GM19397 (cell line): ENCODE data around the gene KCTD2.
"Not testable (repeated sequence)": the region's sequence is repeated elsewhere in the genome, so short reads cannot be mapped to it uniquely, and the experiment has no call there.

Experiments used
- ATAC-seq: cut with Tn5 transposase; IDR thresholded peaks from one replicate; pipeline ENCODE4 v1.9.1; 2021; ENCODE audit warnings: mild to moderate bottlenecking, moderate library complexity; ENCODE audit not compliant: unreplicated experiment

KCTD2 gene, protein sequence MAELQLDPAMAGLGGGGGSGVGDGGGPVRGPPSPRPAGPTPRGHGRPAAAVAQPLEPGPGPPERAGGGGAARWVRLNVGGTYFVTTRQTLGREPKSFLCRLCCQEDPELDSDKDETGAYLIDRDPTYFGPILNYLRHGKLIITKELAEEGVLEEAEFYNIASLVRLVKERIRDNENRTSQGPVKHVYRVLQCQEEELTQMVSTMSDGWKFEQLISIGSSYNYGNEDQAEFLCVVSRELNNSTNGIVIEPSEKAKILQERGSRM

DNA sequence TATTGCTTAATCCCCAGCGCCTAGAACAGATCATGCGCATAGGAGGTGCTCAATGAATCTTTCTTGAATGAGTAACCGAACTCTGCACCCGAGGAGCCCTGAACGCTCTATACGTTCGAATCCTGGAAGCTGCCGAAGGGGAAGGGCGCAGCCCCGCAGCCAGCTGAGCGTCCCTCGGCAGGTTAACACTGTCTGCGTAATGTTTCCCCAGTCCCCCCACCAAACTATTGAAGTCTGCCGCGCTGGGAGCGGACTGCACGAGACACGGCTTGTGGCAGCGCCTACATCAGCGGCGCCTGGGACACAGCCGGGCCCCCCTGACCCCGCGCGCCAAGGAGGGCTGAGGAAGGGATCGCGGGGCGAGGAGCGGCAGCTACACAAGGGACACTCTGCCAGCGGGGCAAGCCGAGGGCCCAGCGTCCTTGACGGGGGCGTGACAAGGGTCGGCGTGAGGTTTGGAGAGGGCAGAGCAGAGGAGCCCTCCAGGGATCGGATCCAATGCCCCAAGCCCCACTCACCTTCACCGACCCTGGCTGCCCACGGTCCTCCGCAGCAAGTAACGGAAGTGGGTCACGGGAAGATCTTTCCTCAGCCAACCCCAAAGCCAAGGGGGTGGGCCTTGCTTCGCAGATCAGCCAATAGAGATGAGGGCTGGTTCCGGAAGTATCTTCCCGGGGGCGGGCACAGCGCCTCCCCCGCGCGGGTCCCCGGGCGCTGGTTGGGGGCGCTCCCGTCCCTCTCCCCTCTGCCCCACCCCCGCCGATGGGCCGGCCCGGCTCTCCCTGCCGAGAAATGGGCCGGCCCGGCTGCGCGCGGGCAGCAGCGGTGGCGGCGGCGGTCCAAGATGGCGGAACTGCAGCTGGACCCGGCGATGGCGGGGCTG, at the start of gene KCTD2, which contains the start of gene ATP5PD:
Gene KCTD2 (plus strand): TSS at position 819 of the 883 bp plus-strand sequence. CDS start 26 bp downstream, at position 845.
Gene ATP5PD (minus strand): TSS at position 563 of the 883 bp plus-strand sequence. CDS start 4,319 bp downstream, outside the sequence.
- ATAC-seq: peak; percentile 90

DNA sequence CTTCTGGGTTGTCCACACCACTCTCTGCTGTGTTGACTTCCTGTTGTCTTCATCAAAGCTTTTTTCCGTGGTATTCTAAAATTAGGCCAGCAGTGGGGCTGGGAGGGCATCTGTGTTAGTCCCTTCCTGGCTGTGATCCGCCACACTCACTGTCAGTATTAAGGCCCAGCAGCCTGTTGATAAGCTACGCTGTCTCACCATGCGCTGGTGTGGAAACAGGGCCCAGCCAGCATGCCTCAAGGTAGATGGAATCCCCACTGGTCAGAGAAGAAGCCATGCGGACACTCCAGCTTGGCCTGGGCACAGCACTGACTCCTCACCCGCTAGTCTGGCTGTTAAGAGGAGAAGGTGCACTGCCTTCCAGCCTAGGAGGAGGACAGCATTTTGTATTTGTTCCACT, 48.2 kb upstream of the KCTD2 start:
- ATAC-seq: no peak

DNA sequence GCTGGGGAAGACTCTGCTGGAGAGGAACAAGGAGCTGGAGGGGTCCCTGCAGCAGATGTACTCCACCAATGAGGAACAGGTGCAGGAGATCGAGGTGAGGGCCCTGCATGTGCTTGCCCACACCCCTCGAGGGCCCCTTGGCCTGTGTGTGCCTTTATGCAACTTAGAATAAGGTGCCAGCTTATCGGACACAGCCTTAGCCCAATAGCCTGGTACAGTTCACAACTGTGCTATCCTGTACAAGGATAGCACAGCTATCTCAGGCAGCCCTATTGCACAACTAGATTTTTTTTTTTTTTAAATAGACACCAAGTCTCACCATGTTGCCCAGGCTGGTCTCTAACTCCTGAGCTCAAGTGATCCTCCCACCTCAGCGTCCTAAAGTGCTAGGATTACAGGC, 47.5 kb upstream of the KCTD2 start:
- no peak for ATAC-seq

DNA sequence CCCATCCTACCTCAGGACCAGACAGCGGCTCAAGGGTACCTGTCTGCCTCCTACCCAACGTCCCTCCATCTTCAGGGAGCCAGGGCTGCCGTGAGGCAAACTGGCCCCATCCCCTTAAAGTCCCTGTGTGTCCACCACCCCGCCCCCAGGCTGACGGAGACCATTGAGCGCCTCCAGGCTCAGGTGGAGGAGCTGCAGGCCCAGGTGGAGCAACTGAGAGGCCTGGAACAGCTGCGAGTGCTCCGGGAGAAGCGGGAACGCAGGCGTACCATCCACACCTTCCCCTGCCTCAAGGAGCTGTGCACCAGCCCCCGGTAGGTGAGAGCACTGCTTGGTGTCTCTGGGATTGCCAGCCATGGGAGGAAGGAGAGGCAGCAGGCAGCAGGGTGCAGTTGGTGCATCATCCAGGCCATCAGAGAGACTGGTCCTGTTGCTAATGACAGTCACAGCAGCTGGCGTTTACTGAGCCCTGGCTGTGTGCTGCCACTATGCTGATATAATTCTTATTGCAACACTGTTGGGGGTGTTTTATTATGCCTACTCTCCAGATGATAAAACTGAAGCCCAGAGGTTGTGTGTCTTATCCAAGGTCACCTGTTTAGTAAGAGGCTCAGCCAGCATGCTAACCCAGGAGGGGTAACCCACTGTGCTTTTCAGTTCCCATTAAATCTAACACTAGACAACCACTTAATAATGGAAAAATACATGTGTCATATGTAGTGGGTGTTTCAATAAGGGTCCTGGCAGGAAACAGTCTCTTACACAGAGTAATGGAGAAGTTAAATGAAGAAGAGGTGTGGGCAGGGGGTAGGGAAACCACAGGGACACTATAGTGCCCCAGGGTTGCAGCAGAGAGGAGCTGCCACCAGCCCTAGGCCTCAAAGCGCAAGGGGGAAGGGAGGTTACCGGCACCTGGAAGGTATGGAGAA, 44.8 kb upstream of the KCTD2 start:
- no peak for ATAC-seq

DNA sequence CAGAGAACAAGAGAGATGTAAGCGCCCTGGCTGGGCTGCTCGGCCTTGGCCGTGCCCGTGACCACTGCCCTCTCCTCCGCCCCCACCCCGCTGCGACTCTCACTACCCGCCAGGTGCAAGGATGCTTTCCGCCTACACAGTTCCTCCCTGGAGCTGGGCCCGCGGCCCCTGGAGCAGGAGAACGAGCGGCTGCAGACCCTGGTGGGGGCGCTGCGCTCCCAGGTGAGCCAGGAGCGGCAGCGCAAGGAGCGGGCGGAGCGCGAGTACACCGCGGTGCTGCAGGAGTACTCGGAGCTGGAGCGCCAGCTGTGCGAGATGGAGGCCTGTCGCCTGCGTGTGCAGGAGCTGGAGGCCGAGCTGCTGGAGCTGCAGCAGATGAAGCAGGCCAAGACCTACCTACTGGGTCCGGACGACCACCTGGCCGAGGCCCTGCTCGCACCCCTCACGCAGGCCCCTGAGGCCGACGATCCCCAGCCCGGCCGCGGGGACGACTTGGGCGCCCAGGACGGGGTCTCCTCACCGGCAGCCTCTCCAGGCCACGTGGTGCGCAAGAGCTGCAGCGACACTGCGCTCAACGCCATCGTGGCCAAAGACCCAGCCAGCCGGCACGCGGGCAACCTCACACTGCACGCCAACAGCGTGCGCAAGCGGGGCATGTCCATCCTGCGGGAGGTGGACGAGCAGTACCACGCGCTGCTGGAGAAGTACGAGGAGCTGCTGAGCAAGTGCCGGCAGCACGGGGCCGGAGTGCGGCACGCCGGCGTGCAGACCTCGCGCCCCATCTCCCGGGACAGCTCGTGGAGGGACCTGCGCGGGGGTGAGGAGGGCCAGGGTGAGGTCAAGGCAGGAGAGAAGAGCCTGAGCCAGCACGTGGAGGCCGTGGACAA, 43.7 kb upstream of the KCTD2 start:
- no peak for ATAC-seq

DNA sequence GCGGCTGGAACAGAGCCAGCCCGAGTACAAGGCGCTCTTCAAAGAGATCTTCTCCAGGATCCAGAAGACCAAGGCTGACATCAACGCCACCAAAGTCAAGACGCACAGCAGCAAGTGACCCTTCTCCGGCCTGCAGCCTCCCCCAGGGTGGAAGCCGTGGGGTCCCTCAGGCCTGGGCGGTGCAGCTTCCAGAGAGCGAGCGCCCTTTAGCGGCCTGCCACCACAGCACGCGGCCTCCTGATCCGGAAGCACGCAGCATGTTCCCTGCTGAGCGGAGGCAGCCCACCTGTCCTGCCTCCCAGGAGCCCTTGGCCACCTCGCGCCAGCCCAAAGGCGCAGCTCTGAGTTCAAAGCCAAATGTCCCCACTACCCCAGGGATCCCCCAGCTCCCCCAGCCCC, 43.1 kb upstream of the KCTD2 start:
- ATAC-seq: no peak

DNA sequence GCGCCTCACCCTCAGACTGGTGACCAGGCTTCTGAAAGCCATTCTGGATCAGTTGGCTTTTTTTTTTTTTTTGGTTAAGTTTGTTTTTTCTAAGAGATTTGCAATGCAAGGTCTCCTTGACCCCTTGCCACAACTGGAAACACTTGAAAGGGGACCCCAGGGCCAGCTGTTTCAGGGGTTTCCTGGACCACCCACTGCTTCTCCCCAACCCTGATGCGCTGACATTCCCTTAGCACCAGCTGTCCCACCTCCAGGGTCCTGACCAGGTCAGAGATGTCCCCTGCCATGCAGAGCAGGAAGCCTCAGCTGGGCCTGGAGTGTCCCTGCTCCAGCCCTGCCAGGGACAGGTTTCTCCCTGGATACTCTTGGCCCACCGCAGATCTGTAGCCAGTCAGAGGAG, 42.7 kb upstream of the KCTD2 start:
- ATAC-seq: no peak

DNA sequence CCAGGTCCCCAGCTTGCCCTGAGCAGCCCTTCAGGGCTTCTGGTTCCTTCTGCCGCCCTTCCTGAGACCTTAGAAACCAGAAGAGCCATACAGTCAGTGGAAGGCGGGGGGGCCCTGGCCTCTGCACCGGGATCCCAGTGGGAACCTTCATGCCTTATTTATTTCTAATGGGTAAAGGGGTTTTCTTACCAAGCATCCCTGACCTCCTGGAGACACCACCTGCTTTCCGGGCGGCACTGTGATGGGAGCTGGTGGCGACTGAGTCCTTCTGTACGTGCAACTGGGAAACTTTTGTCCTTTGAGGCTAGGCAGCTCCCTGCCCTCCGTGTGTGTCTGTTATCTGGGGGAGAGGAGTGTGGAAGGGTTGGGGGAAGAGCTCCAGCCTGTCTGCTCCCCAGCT, 41.7 kb upstream of the KCTD2 start:
- no peak for ATAC-seq

DNA sequence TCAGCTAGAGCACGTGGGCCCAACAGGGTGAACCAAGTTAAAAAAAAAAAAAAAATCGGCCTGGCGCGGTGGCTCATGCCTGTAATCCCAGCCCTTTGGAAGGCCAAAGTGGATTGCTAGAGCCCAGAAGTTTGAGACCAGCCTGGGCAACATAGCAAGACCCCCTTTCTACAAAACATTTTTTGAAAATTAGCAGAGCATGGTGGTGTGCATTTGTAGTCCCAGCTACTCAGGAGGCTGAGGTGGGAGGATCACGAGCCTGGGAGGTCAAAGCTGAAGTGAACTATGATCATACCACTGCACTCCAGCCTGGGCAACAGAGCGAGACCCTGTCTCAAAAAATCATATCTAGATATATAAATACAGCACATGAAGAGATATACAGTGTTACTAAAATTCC, 40.9 kb upstream of the KCTD2 start:
- ATAC-seq: not testable (repeated sequence)

DNA sequence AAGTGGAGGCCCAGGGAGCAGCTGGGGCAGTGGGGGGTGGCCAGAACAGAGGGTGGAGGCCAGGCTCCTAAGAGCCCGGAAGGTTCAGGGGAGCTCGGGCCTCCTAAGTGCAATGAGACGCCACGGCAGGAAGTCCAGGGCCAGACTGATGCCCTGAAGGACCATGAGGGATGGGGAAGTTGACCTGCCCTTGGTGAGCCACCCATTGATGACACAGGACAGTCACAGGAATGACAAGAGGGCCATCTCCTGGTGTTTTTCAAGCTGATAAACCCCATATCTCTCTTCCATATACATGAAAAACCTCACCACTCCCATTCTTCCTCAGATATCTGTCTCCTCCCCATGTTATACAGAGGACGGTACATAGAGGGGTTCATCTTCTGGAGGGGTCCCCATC, 40.4 kb upstream of the KCTD2 start:
- ATAC-seq: no peak

DNA sequence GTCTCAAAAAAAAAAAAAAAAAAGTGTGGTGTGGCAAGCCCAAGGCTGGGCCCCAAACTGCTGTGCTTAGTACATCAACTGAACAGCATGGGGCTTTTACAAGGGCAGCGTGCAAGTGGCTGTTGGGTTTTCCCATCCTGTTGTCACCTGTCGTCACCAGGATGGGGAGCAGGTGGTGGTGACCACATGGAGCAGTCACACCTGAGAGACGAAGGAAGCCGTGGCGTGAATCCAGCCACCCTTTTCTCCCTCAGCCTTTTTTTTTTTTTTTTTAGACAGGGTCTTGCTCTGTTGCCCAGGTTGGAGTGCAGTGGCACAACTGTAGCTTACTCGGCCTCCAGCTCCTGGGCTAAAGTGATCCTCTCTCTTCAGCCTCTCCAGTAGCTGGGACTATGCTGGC, 38.7 kb upstream of the KCTD2 start:
- no peak for ATAC-seq

DNA sequence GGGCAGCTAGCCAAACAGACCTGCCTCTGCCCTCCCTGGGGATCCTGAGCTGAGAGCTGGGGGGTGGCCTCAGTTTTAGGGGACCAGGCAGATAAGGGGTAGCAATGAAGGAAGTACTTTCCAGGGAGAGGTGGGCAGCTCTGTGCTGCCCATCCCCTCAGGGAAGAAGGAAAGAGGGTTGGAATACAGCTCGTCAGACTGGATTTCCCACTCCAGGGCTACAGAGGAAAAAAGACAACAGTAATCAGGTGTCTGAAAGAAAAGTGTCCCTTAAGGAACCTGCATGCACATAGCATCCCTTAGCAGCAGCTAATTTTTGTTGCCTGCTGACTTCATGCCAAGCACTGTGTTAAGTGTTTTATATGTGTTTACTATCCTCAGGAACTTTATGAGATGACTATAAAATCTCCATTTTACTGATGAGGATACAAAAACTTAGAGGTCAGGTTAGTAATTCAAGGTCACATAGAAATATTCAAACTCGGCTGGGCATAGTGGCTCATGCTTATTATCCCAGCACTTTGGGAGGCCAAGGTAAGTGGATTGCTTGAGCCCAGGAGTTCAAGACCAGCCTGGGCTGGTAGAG, 37.8 kb upstream of the KCTD2 start:
- ATAC-seq: no peak

DNA sequence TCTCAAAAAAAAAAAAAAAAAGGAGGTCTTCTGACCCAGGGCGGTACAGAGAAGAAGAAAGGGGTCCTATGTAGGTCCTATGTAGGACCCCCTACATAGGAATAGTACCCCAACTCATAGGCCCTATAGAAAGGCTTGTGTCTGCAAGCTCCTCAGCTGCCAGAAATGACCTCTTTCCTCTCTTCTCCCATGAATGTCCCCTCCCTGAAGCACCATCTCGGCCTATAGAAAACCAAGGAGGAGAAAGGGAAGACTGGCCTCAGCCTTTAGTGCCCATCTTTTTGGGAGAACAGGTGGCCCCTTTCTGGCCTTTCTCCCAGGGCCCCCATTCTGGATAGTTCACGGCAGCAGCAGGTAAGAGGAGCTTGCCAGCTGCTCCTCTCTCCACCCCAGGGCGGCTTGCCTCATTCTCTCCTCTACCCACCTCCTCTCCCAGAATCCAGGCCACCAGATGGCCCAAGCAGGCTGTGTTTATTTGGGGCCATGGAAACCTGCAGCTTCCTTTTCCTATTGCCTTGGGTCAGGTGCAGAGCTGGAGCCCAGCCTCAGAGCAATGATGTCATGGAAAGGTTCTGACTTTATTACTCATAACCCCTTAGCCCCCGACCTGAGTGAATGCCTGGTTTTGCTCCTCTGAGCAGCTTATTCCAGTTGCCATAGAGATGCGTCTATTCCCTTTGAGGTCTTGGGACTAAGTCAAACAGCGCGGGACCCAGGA, 36.2 kb upstream of the KCTD2 start:
- no peak for ATAC-seq

DNA sequence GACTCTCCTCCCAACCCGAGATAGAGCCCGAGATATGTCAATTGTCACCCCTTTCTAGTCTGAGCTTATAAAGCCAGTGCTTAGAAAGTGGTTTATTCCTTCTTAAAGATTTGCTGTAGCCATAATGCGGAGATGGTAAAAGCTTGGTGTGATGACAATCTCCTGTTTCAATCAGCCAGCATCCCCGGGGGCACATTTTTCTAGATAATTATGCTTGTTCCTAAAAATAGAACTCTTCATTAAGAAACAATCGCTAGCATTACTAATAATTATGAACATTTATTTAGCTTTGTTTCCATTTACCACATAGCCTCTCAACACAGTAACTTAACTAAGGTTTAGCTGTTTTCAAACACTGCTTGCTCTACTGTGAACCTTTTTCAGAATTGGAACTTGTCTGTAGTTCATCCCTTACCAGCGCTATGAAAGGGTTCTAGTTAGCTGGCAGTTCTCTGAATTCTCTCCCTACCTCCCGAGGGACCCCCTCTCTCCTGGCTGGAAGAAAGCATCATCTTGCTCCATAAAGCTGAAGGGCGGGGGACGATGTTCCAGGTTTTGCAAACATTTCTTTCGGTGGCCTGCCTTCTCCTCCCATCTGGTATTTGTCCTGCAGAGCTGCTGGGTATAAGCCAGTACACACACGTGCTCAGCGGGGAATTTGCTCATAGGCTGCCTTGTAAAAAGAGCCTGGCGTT, 35.5 kb upstream of the KCTD2 start:
- ATAC-seq: no peak

DNA sequence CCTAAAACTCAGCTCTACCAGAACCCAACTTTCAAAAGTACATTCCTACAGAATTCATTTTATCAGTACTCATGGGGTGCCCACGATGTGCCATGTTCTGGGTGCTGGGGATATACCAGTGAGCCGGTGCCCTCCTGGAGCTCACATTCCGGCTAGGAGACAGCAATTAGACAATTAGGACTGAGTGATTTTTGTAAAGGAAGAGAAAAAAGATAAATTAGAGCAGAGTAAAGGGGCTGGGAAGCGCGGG, 35.0 kb upstream of the KCTD2 start:
- no peak for ATAC-seq

DNA sequence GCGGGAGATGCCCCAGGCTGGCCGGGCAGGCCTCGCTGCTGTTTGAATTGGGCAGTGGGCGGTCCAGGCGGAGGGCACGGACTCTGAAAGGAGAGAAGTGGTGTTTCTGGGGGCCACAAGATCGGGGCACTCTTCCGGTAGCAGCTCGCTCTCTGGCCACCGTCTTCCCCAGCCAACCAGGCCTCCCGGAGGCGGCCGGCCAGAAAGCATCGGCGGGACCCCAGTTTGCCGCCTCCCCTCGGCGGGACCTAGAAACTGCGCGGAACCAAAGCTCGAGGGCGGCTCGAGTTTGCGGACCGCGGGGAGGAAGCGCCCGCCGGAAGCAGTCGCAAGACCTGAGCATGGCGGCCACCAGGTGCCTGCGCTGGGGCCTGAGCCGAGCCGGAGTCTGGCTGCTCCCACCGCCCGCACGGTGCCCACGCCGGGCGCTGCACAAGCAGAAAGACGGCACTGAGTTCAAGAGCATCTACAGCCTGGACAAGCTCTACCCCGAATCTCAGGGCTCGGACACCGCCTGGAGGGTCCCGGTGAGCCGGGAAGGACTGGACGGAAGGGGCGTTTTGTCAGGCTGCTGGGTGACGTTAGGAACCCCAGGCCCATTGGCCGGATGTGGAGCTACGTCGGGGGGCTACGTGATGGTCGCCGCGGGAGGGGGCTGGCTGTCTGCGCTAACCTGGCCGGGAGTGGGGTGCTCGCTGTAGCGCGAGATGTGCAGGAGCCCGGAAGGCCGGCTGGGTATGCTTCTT, 34.5 kb upstream of the KCTD2 start, which contains the start of gene MRPL58:
Gene MRPL58 (plus strand): TSS at position 325 of the 746 bp plus-strand sequence. CDS start 17 bp downstream, at position 342.
- peak; percentile 90 for ATAC-seq

DNA sequence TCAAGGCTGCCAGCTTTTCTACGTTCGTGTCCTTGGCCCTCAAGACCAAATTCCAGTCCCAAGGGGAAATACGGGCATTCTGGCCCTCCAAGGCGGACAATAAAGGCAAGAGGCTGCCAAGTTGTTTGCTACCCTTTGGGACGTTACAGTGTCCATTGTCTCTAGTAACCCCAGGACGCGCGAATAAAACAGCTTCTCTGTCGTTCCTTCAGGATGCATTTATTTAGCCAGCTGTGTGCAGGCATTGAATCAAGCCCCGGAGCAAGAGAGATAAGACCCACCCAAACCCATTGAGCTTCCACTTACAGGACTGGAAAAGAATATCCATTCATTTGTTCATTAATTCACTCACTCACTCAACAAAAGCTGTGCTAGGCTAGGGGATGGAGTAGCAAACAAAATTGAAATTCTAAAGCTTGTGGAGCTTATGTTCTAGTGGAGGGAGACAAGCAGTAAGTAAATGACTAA, 33.9 kb upstream of the KCTD2 start:
- no peak for ATAC-seq

DNA sequence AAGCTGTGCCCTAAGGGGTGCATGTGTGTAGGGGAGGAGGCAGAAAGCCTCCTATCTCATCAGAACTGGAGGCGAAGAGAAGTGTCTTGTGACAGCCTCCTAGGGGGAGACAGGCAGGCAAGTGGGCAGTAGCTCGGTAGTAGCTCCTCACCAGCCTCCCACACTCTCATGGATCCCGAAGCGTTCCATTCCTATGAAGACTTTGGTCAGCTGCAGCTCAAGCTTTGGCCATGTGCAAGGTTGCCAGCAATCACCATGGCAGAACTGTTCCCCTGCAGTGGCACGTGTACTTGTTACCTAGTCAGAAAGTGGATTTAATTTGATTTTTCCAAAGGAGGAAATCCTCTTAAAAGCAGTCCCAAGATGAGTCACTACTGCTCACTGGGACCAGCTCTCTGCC, 27.9 kb upstream of the KCTD2 start:
- ATAC-seq: no peak
